GM18868 (cell line): ENCODE measurements around the gene MRPL23.
"Not testable (repeated sequence)": the region's sequence is repeated elsewhere in the genome, so short reads cannot be mapped to it uniquely, and the experiment has no call there.

Source experiments
- ATAC-seq: cut with Tn5 transposase; IDR thresholded peaks from one replicate; pipeline ENCODE4 v1.9.1; 2021; ENCODE audit warnings: mild to moderate bottlenecking, moderate library complexity; ENCODE audit not compliant: unreplicated experiment

MRPL23 gene

GRCh38 chr11:1932681-1933080 is 14.5 kb upstream of the MRPL23 start:
- ATAC-seq, result no peak

GRCh38 chr11:1933416-1934334 is 13.5 kb upstream of the MRPL23 start:
- no peak for ATAC-seq

GRCh38 chr11:1934335-1935155 is 12.6 kb upstream of the MRPL23 start:
- ATAC-seq, result no peak

GRCh38 chr11:1935156-1936071 is 11.7 kb upstream of the MRPL23 start:
- ATAC-seq, result no peak

GRCh38 chr11:1936072-1936780 is 10.9 kb upstream of the MRPL23 start:
- ATAC-seq, result no peak

GRCh38 chr11:1936781-1937615 is 10.1 kb upstream of the MRPL23 start:
- no peak for ATAC-seq

GRCh38 chr11:1937616-1938342 is 9.4 kb upstream of the MRPL23 start:
- no peak for ATAC-seq

GRCh38 chr11:1938343-1939005 is 8.7 kb upstream of the MRPL23 start:
- ATAC-seq, result no peak

- ATAC-seq, result no peak
Measured at GRCh38 chr11:1939006-1939625, 8.0 kb upstream of the MRPL23 start.

GRCh38 chr11:1939788-1940187 is 7.3 kb upstream of the MRPL23 start:
- ATAC-seq, result not testable (repeated sequence)

- ATAC-seq, result no peak
Measured at GRCh38 chr11:1942558-1943260, 4.4 kb upstream of the MRPL23 start.

- ATAC-seq, result no peak
Measured at GRCh38 chr11:1943576-1943975, 3.6 kb upstream of the MRPL23 start.

GRCh38 chr11:1943977-1944376 is 3.2 kb upstream of the MRPL23 start:
- no peak for ATAC-seq

- no peak for ATAC-seq
Measured at GRCh38 chr11:1947592-1948237, 583 bp downstream of the MRPL23 start.

- no peak for ATAC-seq
Measured at GRCh38 chr11:1948389-1948788, 1.3 kb downstream of the MRPL23 start.

GRCh38 chr11:1949302-1949701 is 2.2 kb downstream of the MRPL23 start:
- ATAC-seq, result no peak

GRCh38 chr11:1949922-1950321 is 2.8 kb downstream of the MRPL23 start:
- no peak for ATAC-seq
